GM12865 (cell line): Measurements from ENCODE around the gene FXYD6.

Experiments
- DNase-seq: peaks from one replicate; pipeline ENCODE4 v3.0.0; 2010; ENCODE audit warnings: low read depth
- H3K4me3 ChIP-seq: 2 replicates; pipeline ENCODE4 v1.5.1; 2011; ENCODE audit warnings: mild to moderate bottlenecking, low read depth, low read length, control low read depth
- TF ChIP-seq, protein P1 (sequence below): IDR thresholded peaks from 2 replicates; pipeline ENCODE4 v1.5.1; 2011; ENCODE audit warnings: low read length, control low read depth, low read depth, inconsistent platforms; ENCODE audit not compliant: insufficient read depth; ENCODE audit errors: missing control alignments

The FXYD6 gene

DNA sequence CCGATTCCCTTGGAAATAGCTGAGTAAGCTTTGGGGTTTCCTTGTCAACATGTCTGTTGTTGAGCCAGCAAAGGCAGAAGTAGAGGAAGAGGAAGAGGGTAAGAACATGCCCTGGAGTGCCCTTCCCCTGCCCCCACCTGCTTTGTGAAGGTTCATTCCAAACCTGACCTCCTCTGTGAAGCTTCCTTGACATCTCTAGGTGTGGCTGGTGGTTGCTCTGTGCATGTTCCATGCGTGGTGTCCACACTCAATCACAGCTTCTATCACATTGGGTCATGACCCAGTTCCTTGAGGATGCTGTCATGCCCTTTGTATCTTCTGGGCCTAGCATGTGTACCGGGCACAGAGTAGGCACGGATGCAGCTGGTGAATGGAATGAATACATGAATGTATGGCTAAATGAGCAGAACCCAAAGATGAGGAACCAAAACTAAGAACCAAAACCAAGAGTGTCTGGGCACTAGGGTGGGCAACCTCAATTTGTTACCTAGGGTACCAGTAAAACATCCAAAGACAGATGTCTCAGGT, 23.7 kb upstream of the FXYD6 start:
- peak; percentile 44 for DNase-seq
- TF ChIP-seq, protein P1, sequence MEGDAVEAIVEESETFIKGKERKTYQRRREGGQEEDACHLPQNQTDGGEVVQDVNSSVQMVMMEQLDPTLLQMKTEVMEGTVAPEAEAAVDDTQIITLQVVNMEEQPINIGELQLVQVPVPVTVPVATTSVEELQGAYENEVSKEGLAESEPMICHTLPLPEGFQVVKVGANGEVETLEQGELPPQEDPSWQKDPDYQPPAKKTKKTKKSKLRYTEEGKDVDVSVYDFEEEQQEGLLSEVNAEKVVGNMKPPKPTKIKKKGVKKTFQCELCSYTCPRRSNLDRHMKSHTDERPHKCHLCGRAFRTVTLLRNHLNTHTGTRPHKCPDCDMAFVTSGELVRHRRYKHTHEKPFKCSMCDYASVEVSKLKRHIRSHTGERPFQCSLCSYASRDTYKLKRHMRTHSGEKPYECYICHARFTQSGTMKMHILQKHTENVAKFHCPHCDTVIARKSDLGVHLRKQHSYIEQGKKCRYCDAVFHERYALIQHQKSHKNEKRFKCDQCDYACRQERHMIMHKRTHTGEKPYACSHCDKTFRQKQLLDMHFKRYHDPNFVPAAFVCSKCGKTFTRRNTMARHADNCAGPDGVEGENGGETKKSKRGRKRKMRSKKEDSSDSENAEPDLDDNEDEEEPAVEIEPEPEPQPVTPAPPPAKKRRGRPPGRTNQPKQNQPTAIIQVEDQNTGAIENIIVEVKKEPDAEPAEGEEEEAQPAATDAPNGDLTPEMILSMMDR, result no peak
- no peak overlapping the region for H3K4me3 ChIP-seq

DNA sequence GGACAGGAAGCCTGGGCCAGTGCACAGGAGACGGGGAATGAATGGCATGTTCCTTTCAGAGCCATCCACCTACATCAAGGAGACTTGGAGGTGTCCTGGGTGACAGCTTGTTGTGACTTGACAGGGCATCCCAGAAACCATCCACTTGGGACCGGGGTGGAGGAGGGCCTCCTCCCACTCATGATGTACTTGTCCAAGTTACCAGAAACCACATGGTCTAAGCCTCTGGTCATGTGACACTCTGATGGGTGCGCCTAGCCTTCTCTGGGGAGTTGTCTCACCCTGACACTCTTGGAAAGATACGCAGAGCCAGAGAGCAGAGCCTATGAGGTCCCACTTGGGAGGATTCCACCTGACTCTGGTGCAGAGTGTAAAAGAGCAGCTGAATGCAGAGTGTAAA, 21.6 kb upstream of the FXYD6 start:
- TF ChIP-seq, protein P1, result no peak
- DNase-seq, result no peak
- no peak overlapping the region for H3K4me3 ChIP-seq

DNA sequence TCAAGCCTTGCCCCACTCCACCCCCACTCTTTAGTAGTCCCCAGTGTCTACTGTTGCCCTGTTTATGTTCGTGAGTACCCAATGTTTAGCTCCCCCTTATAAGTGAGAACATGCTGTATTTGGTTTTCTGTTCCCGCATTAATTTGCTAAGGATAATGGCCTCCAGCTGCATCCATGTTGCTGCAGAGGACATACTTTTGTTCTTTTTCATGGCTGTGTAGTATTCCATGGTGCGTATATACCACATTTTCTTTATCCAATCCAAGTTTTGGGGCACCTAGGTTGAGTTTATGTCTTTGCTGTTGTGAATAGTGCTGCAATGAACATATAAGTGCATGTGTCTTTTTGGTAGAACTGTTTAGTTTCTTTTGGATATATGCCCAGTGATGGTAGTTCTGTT, 16.2 kb upstream of the FXYD6 start:
- no peak overlapping the region for H3K4me3 ChIP-seq
- TF ChIP-seq, protein P1, result no peak
- no peak for DNase-seq

DNA sequence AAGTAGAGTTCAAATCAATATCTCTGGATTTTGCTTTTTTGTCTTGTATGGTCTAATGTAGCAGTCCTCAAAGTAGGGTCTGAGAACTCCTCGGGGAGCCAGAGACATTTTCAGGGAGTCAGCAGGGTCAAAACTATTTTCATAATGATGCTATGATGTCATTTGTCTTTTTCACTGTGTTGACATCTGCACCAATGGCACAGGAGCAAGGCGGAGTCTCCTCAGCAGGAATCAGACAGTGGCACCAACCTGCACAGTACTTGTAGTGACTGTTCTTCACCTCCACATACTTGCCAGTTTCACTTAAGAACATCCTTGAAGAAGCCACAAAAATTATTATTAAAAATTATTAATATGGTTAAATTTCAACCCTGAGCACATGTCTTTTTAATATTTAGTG, 14.9 kb upstream of the FXYD6 start:
- TF ChIP-seq, protein P1, result no peak
- H3K4me3 ChIP-seq, result no peak overlapping the region
- DNase-seq, result no peak

DNA sequence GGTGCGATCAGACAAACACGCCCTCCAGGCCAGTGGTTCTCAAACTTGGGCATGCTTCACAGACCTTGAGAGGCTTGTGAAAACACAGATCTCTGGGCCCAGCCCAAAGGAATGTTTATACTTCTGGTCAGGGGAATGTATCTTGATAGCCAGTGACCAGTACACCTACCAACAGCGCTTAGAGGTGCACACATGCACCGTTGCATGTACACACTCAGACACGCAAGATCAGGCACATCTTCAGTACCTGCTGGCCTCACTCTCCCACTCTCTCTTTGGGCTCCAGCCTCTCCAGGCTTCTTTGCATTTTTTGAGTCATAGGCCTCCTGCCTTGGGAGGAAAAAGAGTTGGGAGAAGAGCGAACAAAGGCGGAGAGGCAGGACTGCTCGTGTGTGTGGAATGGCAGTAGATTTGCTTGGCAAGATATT, 11.7 kb upstream of the FXYD6 start:
- no peak overlapping the region for H3K4me3 ChIP-seq
- TF ChIP-seq, protein P1, result no peak
- no peak for DNase-seq

DNA sequence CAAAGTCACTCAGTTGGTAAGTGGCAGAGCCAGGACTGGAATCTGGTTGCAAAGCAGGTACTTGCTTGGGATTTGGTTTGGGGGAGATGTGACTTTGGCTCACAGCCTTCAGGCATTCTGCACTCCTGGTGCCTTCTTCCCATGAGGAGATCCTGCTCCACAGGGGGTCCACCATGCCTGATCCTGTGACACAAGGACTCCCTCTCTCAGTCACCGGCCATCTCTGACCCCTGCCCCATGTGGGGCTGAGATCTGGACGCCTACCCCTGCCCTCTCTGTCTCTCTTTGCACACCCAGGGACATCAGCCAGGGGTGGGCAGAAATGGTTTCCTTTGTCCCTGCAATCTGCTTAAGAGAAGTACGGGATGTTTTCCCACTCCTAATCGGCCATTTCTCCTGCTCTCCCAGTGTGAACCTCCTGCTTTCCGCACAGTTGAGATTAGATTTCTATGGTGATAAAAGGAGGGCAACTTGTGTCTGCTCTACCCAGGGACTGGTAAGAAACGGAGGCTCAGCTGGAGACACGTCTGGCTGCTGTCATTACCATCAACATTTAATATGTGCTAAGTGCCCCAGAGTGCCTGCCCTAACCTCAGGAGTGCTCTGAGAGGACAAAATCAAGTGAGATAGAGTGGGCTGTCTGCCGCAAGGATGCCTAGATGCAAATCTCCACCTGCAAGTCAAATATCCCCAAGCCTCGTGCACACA, 11.1 kb upstream of the FXYD6 start:
- TF ChIP-seq, protein P1, result no peak
- H3K4me3 ChIP-seq, result no peak overlapping the region
- no peak for DNase-seq

DNA sequence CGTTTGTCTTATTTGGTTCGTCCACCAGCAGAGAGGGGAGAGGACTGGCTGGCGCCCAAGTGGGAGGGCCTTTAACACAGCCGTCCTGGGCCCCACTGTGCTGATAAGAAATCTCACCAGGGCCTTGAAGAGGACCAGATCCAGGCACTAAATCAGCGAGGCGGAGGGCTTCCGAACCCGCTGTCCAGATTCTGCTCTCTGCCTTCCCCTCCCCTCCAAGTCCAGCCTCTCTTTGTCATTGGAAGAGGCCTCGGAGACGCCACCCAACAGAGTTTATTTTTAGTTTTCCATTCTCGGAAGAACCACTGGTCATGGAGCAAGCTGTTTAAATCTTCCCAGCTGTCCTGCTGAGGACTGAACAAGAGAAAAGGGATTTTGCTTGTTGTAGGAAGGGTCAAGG, 9.3 kb upstream of the FXYD6 start:
- H3K4me3 ChIP-seq, result no peak overlapping the region
- DNase-seq, result no peak
- TF ChIP-seq, protein P1, result no peak
